ENCODE measurements around the gene LRPPRC.
A peak's percentile ranks its signal among the peaks of the same experiment; 100 is the strongest.
"Not testable (repeated sequence)": the region's sequence is repeated elsewhere in the genome, so short reads cannot be mapped to it uniquely, and the experiment has no call there.

Gene LRPPRC

DNA sequence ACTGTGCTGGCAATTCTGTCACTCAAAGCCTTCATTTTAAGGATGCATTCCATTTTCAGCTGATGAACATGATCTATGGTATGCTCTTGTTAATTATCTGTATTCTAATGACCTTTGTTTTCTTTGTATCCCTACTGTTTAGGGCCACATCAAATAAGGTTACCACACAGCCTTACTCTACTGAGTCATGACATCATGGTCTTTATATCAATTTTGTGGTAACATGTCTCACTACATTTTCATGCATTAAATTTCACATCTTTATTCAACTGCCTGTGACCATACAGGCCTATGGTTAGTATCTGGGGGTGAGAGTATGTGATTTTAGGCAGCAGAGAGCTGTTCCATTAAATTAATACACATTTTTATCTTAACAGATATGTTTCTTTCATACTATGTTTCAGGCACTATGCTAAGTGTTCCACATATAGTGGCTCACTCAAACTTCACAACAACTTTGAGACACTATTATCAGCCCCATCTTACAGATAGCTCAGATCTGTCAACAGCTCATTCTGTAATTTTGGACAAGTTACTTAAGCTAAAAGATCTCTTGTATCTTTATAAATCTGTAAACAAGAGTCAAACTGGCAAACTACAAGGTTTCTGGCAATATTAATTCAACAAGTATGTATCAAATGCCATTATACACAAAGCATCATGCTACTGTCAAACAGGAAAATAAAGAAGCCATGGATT is 18.0 kb downstream of the LRPPRC start:
- DNase-seq (ENCODE audit: low spot score): no peak

DNA sequence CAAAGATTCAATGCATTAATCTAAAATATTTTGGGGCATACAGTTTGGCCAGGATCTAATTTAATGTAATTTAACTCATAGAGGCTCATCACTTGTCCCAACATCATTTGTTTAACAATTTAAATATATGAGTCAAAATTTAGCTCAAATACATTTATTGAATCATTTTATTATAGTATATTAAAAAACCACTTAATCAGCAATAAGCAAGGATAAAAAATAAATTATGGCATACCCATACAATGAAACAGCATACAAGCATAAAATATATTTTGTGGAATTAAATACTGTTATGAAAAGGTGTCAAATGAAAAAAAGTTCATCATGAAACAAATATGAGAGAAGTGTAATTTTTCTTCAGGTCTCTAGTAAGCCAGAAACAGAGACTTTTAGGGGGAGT is 34.9 kb downstream of the LRPPRC start:
- DNase-seq (ENCODE audit: low spot score): no peak

DNA sequence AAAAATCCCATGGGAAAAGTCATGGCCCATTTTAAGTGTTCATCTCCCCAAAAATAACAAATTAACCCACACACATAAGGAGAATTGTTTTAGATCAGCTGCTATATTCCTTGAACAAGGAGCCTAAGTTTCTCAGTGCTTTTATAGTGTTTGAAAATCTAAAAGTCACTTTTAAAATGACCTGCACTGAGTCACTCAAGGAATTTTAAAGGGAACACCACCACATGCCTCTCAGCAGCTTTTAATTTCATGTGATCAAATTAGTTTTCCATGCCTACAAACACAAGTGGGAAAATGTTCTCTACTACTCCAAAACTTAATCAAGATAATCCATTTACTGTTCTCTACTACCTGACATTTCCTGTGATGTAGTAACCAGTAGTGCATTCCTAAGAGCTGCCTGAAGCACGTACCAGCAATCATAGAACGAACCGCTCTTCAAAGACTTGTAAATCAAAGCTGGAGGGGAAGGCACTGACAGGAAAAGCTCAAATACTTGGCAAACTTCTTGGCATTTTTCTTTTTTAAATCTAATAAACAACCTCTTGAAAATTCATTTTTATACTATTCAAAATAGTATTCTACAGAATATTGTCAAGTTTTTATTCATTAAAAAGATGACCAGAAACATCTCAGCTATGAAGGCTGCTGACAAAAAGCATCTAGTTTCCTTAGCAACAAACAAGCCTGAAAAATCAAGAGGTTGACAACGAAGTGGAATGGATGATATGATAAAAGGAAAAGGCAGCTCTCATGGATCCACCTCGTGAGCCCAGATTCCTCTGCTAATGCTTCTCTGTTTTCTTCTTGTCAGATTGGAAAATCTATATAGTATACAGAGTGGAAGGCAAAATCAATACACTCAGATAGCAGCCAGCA is 37.2 kb downstream of the LRPPRC start:
- no peak for DNase-seq (ENCODE audit: low spot score)

DNA sequence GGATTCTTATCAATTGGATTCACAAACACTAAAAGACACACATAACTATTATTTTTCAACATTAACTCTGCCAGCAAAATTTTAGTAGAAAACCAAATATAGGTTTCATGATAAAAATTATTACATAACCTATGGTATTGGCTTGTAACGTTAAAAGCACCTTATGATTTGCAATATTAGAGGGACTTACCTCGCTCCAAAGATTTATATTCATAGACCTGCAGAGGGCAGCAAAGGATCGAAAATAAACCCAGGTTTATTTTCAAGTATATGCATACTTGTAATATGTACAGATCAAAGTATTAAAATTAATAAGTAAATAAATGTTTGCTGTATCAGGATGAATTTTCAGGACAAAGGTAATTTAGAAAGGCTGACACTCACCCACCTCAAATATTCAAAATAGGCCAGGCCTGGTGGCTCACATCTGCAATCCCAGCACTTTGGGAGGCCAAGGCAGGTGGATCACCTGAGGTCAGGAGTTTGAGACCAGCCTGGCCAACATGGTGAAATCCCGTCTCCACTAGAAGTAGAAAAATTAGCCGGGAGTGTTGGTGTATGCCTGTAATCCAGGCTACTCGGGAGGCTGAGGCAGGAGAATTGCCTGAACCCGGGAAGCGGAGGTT is 45.3 kb downstream of the LRPPRC start:
- peak; percentile 62 for DNase-seq (ENCODE audit: low spot score)

DNA sequence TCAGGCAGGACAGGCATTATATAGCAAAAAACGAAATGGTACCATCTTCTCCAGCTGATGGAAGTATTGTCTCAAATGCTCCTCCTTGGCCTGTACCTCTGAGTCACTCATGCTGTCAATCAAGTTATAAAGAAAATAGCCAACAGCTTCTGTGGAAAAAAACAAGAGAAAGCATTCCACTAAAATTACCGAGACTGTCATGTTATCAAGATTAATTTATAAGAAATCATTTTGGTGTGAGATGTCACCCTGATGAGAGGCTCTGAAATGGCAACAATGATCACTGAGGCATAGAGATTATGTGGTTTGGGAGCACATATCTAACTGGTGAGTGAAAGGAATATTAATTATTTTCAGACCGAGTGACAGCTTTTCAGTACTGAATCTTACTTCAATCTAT is 47.4 kb downstream of the LRPPRC start:
- DNase-seq (ENCODE audit: low spot score): no peak

DNA sequence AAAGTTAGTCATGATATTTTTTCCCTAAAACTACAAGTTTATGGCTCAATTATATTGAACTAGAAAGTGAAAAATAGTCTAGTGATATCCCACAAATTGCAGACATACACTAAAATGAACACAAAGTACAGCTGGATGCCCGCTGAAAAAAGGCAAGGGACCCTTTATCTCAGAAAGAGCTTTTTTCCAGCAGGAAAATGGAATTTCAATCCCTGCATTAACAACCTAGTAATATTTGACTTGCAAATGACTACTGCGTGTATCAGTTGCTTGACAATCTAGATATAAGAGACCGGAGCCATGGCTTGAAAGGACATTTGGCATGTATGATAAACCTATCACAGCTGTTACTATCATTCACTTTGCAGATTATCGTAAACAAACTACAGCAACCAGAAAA is 49.1 kb downstream of the LRPPRC start:
- no peak for DNase-seq (ENCODE audit: low spot score)

DNA sequence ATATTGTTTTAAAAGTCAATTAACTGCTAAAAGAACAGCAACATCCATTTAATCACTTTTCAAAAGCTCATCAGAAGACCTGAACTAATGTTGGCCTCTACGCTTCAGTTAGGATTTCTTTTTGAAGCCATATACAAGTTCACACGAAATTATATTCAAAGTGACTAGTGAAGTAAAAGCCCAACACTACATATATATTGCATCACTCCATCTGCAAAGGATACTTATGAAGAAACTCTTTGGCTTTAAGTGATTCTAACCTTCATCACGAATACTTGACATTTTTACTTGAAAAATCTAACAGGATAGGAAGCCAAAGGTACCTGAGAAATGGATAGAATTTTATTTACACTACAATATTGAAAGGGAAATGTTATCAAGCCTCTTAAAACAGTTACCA is 50.4 kb downstream of the LRPPRC start:
- no peak for DNase-seq (ENCODE audit: low spot score)

DNA sequence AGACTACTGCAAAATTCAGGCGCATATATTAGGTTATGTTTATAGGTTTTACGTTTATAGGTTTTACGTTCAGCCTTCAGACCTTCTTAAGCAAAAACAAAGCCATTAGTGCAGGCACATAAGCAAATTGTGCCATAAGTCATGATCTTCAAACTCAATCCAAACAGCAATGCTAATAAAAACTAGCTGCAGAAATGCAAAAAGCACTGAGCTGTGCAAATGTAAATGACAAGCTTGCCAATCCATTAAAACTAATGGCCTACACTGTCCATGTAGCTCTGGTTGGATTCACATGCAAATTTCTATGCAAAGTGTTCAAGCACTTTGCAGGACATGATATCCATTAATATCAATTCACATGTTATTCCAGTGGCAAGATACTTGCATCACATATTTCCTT is 50.9 kb downstream of the LRPPRC start:
- no peak for DNase-seq (ENCODE audit: low spot score)

DNA sequence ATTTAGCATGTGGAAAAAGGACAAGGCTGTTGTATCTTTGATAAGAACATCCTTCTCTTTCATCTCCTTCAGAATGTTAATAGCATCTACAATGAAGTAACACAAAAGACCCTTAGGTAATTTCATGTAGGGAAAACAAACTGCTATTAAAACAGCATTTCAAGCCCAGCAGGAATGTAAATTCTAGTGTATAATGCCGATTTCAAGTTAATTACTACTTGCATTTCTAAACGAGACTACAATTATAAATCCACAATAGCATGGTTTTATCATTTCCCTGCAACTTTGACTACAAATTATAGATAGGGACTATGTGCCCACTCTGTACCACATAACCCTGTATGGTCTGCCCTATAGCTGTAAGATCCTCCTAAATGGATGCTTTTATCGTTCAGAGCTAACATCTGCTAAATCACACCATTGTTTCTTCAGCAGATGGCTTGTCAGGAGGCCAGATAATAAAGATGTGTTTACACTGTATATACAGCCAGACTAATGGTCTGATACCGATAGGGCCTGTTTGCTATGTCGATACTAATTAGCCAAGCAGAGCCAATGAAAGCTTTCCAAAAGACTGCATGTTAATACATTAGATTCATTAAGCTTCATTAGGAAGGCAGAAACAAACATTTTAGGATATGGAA is 51.9 kb downstream of the LRPPRC start:
- DNase-seq (ENCODE audit: low spot score): no peak

DNA sequence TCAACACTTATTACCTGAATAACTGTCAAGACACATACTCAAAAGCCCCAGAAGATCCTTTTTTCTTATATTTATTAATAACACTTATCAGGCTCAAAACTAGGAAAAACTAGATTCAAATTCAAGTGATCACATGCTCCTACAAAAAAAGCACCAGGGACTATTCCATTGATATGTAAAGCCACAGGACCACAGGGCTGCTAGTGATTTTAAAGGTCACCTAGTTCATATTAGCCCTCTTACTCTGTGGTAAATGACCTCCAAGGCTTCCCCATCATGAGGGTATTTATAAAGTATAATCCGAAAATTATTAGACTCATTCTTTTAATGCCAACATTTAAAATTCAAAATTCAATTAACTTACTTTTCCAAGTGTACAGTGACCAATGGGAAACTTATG is 52.5 kb downstream of the LRPPRC start:
- no peak for DNase-seq (ENCODE audit: low spot score)

DNA sequence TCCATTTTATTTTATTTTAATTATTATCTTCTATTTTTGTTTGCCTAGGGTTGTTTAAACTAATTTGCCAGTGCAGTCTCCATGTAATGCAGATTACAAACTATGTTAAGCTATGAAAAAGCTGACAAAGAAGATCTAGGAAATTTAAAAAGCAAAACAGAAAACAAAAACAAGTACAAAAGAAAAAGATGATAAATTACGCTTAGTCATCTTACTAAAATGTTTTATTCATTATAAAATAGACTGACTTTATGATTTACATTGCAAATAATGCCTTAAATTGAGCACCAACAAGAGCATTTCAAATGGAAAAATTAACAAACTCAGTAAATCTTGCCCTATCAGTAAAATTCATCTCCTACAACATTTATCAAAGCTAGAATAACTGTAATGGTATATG is 52.9 kb downstream of the LRPPRC start:
- no peak for DNase-seq (ENCODE audit: low spot score)

DNA sequence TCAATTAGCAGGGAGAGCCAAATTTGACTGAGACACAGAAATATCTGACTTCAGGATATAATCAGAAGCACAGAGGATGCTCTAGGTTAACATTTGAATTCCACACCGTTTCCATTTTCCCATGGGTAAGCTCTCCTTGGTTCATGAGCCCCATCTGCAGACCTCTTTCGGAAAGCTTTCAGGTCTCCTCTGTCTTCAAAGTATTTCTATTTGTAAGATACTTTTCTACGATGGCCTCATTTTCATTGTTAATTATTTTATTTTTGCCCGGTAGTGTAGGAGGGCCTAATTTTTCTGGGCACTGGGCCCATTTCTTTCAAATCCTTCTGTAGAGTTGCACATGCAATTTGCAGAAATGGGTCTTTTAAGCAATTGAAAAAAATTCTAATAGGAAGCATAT is 53.8 kb downstream of the LRPPRC start:
- peak; percentile 35 for DNase-seq (ENCODE audit: low spot score)

DNA sequence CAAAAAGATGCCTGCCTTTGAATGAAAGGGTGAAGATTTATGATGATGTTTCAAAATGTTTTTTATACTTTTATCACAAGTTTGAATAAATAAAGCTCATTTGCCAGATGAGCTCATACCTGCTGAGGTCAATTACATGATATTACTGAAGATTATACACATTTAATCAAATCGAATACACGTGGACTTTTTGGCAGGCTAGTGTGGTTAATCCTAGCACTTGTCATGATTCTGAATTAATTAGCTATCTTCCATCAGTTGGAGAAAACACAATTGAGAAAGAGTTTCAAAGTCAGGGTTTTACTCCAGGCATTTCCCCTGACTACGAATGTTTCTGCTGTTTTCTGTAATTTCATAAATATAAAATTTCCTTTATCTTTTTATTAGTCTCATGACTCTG is 54.4 kb downstream of the LRPPRC start:
- no peak for DNase-seq (ENCODE audit: low spot score)

DNA sequence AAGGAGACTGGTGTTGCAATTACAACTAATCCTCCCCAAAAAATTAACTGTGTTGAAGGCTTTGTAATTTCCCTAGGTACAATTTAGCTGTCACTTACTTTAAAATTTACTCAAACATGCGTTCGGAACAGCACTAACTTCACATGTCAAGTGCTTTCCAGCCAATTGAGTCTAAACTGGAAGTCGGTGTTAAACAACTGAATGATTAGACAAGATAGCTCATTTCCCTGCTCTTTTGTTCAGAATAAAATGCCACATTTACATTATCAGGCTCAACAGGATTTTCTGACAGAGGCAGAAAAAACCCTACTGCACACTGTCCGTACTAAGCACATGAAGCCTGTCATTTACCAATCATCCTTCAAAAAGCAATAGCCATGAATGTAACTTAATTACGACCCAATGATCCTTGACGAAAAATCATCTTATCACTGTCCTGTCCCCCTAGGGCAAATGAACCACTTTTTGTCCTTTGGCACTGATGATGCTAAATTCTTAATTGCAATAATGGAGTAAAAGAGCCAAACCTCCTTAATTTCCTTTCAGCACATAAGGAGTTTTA is 56.0 kb downstream of the LRPPRC start:
- no peak for DNase-seq (ENCODE audit: low spot score)

DNA sequence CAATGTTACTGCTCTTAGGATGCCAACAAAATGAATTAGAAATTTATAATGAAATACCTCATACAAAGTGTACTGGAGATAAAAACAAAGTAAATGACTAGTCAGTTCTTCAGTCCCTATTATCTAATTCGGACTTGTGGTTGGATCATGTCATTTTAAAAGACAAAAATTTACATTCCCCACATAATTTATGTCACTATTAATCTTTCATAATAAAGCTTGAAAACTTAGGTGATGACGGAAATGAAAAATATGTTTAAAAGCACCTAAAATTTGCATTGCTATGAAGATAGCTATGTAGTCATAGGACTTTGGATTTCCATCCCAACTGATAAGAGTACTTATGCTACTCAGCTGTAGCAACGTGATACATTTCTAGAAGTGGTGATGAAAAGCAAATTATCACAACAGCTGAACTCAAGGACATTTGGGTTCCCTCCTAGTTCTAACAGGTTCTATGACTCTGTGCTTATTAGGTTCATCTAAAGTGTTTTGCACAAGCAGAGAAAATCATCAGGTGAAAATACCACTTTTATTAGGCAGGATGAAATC is 58.4 kb downstream of the LRPPRC start:
- DNase-seq (ENCODE audit: low spot score): no peak

DNA sequence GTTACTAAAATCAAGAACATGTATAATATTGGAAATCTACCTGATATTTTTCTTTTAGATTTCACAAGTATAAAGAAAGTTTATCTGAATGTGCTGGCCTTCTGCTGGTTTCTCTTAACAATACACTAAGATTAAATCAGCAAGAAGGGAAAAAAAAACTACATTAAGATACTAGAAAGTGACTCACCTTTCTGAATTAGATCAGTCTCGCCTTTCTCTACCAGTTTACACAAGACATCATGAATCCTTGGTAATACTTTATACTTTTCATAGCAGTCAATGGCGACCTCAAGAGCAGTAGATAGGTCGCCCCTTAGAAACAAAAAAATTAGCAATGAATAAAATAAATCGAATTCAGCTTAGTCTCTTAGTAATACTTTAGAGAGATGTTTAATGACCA is 61.2 kb downstream of the LRPPRC start:
- no peak for DNase-seq (ENCODE audit: low spot score)

DNA sequence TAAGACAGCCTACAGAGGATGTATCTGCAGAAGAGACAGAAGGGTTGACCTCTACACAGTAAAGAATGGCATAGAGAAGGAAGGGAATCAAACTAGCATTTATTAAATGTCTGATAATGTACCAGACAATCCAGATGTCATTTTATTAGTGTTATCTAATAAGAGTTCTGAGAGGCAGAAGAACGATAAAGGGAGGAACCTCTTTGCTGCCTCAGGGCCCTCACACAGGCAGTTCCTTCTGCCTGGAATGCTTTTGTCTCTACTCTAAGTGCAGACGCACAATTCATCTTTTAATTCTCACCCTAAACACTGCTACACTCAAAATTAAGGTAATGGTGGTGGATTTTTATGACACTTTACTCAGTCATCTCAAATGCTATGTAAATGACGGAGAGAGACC is 64.5 kb downstream of the LRPPRC start:
- DNase-seq (ENCODE audit: low spot score): no peak

DNA sequence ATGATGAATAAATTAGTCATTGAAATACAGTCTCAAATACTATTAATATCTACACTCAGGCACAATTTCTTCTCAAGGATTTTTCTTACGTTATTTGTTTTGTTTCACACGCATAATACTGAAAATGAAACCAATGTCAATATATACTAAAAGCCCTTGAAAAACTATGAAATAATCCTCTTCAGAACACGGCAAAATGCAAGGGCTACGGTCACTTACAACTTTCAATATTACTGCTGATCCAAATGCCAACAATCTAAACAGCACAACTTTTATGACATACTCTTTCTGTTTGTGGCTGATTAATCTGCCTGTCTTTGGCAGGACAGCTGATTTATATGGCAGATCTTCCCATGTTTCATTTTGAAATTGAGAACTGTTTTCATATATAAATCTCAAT is 68.3 kb downstream of the LRPPRC start:
- no peak for DNase-seq (ENCODE audit: low spot score)

DNA sequence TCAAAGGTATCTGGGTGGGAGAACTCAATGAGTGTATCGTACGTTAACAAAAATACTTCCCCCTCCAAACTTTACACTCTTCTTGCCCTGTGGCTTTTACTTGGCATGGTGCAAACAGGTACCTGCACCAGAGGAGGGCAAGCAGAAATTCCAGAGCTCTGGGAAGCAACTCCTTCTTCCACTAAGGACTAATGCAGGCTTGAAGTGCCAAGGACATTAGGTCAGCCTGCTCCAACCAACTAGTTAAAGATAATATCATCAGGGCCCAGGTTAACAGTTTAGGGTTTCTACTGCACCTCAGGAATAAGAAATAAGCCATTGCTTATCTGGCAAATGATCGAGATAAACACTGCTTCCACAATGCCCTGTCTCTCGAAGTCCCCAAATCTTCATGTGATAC is 70.4 kb downstream of the LRPPRC start:
- DNase-seq (ENCODE audit: low spot score): no peak

DNA sequence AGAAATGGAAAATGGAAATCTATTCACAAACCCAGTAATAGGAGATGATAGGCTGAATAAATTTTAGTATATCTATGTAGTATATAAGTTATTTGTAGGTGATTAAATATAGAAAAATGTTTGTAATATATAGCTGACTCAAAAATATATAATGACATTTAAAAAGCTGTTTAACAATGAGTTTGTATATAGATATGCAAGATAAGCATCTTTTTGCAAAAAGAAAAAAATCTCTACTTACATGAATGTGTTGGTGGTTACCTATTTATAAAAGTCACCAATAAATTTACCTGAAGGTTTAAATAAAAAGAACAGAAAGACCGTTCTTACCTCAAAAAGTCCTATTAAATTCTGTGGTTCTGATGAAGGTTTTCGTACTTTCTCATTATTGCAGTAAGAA is 71.3 kb downstream of the LRPPRC start:
- DNase-seq (ENCODE audit: low spot score): no peak

DNA sequence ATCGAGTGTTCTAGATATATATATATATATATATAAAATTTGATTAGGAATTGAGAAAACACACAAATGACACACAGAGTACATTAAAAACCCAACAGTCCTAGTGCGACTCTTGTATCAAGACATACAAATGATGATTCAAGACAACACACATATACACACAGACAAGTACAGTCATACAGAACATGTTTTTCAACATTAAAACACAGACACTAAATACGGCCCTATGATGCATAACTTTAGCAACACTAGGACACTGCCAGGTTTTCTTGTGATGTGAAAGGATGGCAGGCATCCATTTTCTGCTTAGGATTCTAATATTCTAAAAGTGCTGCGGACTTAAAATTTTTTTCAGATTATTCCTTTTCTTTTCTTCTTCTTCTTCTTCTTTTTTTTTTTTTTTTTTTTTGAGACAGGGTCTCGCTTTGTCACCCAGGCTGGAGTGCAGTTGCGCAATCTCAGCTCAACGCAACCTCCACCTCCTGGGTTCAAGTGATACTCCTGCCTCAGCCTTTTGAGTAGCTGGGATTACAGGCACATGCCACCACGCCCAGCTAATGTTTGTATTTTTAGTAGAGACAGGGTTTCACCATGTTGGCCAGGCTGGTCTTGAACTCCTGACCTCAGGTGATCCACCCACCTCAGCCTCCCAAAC is 84.5 kb downstream of the LRPPRC start:
- DNase-seq (ENCODE audit: low spot score): not testable (repeated sequence)

All from cerebellar cortex (tissue), 1 donor.